ENCODE results near the gene GGT6. TPM values are rescaled to one million over a fixed set of nuclear protein-coding genes. Genes with fewer than 3 reads are reported as not detected.

GGT6 gene
- total RNA-seq, 1 donor from 2014 or later: not detected

GRCh38 chr17:4548061-4548461 lies 12.3 kb downstream of the GGT6 start:
- Mint-ChIP-seq H3K9me3 (ENCODE audit: unreplicated experiment) (no peaks in the 10 kb centered on the region), H3K36me3 (ENCODE audit: low read depth, unreplicated experiment) (peaks cover 4% of the 10 kb centered on the region), H3K4me1 (ENCODE audit: unreplicated experiment) (peaks cover 5% of the 10 kb centered on the region), H3K27ac (ENCODE audit: unreplicated experiment) (no peak overlapping the region), H3K27me3 (ENCODE audit: unreplicated experiment) (peaks cover 29% of the 10 kb centered on the region), H3K4me3 (ENCODE audit: unreplicated experiment) (no peak overlapping the region)
- DNase-seq (ENCODE audit: low spot score): no peak
- TF ChIP-seq, protein P1, sequence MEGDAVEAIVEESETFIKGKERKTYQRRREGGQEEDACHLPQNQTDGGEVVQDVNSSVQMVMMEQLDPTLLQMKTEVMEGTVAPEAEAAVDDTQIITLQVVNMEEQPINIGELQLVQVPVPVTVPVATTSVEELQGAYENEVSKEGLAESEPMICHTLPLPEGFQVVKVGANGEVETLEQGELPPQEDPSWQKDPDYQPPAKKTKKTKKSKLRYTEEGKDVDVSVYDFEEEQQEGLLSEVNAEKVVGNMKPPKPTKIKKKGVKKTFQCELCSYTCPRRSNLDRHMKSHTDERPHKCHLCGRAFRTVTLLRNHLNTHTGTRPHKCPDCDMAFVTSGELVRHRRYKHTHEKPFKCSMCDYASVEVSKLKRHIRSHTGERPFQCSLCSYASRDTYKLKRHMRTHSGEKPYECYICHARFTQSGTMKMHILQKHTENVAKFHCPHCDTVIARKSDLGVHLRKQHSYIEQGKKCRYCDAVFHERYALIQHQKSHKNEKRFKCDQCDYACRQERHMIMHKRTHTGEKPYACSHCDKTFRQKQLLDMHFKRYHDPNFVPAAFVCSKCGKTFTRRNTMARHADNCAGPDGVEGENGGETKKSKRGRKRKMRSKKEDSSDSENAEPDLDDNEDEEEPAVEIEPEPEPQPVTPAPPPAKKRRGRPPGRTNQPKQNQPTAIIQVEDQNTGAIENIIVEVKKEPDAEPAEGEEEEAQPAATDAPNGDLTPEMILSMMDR (IDR thresholded peaks at IDR 0.05; ENCODE audit: unreplicated experiment): no peak

DNA sequence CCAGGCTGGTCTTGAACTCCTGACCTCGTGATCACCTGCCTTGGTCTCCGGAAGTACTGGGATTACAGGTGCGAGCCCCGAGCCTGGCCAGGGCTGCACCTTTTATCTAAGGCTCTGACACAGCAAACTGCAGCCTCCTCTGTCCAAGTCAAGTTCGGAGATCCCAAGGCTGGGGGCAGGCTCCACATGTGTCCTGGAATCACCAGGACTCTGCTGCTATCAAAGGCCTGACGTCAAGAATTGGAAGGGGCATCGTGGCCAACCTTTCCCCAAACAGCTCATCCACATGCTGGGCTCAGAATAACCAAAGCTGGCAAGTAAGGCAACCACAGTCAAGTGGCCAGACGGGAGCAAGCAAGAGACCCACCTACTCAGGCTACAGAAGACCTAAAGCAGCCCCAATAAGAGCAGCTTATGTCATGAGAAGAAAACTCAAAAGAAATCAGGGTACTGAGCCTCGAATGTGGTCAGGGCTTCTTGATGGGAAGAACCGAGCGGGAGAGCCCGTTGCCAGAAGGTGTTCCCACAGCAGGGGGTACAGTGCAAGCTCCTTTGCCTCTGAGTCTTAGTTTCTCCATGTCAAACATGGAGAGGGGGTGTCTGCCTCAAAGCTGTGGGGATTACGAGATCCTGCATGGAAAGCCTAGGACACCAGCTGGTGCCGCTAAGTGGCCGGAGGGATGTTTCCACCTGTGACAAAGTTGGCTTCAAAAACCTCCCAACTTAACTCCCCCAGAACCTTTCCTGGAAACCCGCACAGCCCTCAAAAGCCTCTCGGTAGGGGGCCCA lies 13.1 kb downstream of the GGT6 start:
- H3K27ac Mint-ChIP-seq (ENCODE audit: unreplicated experiment): no peak overlapping the region
- no peak for DNase-seq (ENCODE audit: low spot score)
- peak overlapping the region; percentile 56 for H3K4me3 Mint-ChIP-seq (ENCODE audit: unreplicated experiment)
- TF ChIP-seq, protein P1 (IDR thresholded peaks at IDR 0.05; ENCODE audit: unreplicated experiment): no peak
- H3K27me3 Mint-ChIP-seq (ENCODE audit: unreplicated experiment): peaks cover 34% of the 10 kb centered on the region
- no peaks in the 10 kb centered on the region for H3K9me3 Mint-ChIP-seq (ENCODE audit: unreplicated experiment)
- peaks cover 5% of the 10 kb centered on the region for H3K4me1 Mint-ChIP-seq (ENCODE audit: unreplicated experiment)
- H3K36me3 Mint-ChIP-seq (ENCODE audit: low read depth, unreplicated experiment): peaks cover 4% of the 10 kb centered on the region

- peak; percentile 4 for DNase-seq (ENCODE audit: low spot score)
- Mint-ChIP-seq H3K4me3 (ENCODE audit: unreplicated experiment) (peak overlapping the region; percentile 25), H3K9me3 (ENCODE audit: unreplicated experiment) (no peaks in the 10 kb centered on the region), H3K4me1 (ENCODE audit: unreplicated experiment) (peaks cover 8% of the 10 kb centered on the region), H3K36me3 (ENCODE audit: low read depth, unreplicated experiment) (no peaks in the 10 kb centered on the region), H3K27ac (ENCODE audit: unreplicated experiment) (no peak overlapping the region), H3K27me3 (ENCODE audit: unreplicated experiment) (peaks cover 48% of the 10 kb centered on the region)
- TF ChIP-seq, protein P1 (IDR thresholded peaks at IDR 0.05; ENCODE audit: unreplicated experiment): no peak
These were observed 15.0 kb downstream of the GGT6 start for GRCh38 chr17:4545217-4545951.

GRCh38 chr17:4544951-4545216 lies 15.5 kb downstream of the GGT6 start:
- Mint-ChIP-seq H3K27me3 (ENCODE audit: unreplicated experiment) (peaks cover 48% of the 10 kb centered on the region), H3K4me1 (ENCODE audit: unreplicated experiment) (peaks cover 8% of the 10 kb centered on the region), H3K27ac (ENCODE audit: unreplicated experiment) (no peak overlapping the region), H3K36me3 (ENCODE audit: low read depth, unreplicated experiment) (no peaks in the 10 kb centered on the region), H3K9me3 (ENCODE audit: unreplicated experiment) (no peaks in the 10 kb centered on the region), H3K4me3 (ENCODE audit: unreplicated experiment) (peak overlapping the region; percentile 25)
- no peak for DNase-seq (ENCODE audit: low spot score)
- TF ChIP-seq, protein P1 (IDR thresholded peaks at IDR 0.05; ENCODE audit: unreplicated experiment): no peak
